Neutrophil (primary cell): ENCODE measurements around the gene TOX2.

Source experiments
- H3K27ac ChIP-seq: fragments of 200-600 bp; sonication (generic); 2 replicates; pipeline ENCODE4 v1.5.1; 2016; ENCODE audit warnings: mild to moderate bottlenecking, moderate library complexity
- H3K27me3 ChIP-seq: fragments of 200-600 bp; sonication (generic); 2 replicates; pipeline ENCODE4 v1.6.0; 2016; ENCODE audit warnings: mild to moderate bottlenecking
- H3K36me3 ChIP-seq: fragments of 200-600 bp; sonication (generic); 2 replicates; pipeline ENCODE4 v1.5.1; 2017
- H3K4me1 ChIP-seq, 2 experiments: fragments of 200-600 bp in 1 of 2; sonication (generic) in 1 of 2; 1 replicate in 1 of 2; 2 replicates in 1 of 2; pipeline versions ENCODE4 v1.5.1 to v1.6.1; 2013 to 2016; ENCODE audit warnings: low read depth in 1 of 2, low read length in 1 of 2, mild to moderate bottlenecking in 1 of 2, moderate library complexity in 1 of 2; ENCODE audit not compliant: control insufficient read depth in 1 of 2, insufficient read depth in 1 of 2
- H3K4me3 ChIP-seq, 2 experiments: fragments of 200-600 bp in 1 of 2; sonication (generic) in 1 of 2; 1 replicate in 1 of 2; 2 replicates in 1 of 2; pipeline ENCODE4 v1.5.1; 2013 to 2016; ENCODE audit warnings: low read depth in 1 of 2, low read length in 1 of 2, mild to moderate bottlenecking in 1 of 2, moderate library complexity in 1 of 2
- H3K9me3 ChIP-seq: fragments of 200-600 bp; sonication (generic); 2 replicates; pipeline ENCODE4 v1.5.1; 2016
- CTCF ChIP-seq: fragments of 200-600 bp; sonication (generic); IDR thresholded peaks from 2 replicates; pipeline ENCODE4 v1.5.1; 2016; ENCODE audit warnings: antibody characterized with exemption

TOX2 gene

GRCh38 chr20:44014807-44015732, 100.4 kb downstream of the TOX2 start:
- no peaks in the 10 kb centered on the region for H3K36me3 ChIP-seq
- no peaks in the 10 kb centered on the region for H3K9me3 ChIP-seq
- H3K4me1 ChIP-seq = no peaks in the 10 kb centered on the region
- TF ChIP-seq CTCF = no peak
- peaks cover 67% of the 10 kb centered on the region for H3K27me3 ChIP-seq
- no peak overlapping the region for H3K4me3 ChIP-seq
- H3K27ac ChIP-seq = no peak overlapping the region

- peaks cover 62% of the 10 kb centered on the region for H3K27me3 ChIP-seq
- H3K4me1 ChIP-seq = no peaks in the 10 kb centered on the region
- no peaks in the 10 kb centered on the region for H3K9me3 ChIP-seq
- no peaks in the 10 kb centered on the region for H3K36me3 ChIP-seq
- no peak for TF ChIP-seq CTCF
- no peak overlapping the region for H3K4me3 ChIP-seq
- no peak overlapping the region for H3K27ac ChIP-seq
Observed at GRCh38 chr20:44015733-44016103, 101.1 kb downstream of the TOX2 start.

GRCh38 chr20:44016525-44016924, 101.9 kb downstream of the TOX2 start:
- Histone ChIP-seq H3K4me1 (no peaks in the 10 kb centered on the region), H3K27me3 (peaks cover 54% of the 10 kb centered on the region), H3K27ac (no peak overlapping the region), H3K4me3 (no peak overlapping the region), H3K36me3 (no peaks in the 10 kb centered on the region), H3K9me3 (no peaks in the 10 kb centered on the region)
- TF ChIP-seq CTCF = no peak

GRCh38 chr20:44017211-44017610, 102.6 kb downstream of the TOX2 start:
- Histone ChIP-seq H3K4me1 (no peaks in the 10 kb centered on the region), H3K27me3 (peaks cover 51% of the 10 kb centered on the region), H3K9me3 (no peaks in the 10 kb centered on the region), H3K27ac (no peak overlapping the region), H3K36me3 (no peaks in the 10 kb centered on the region), H3K4me3 (no peak overlapping the region)
- TF ChIP-seq CTCF = no peak

GRCh38 chr20:44017905-44018258, 103.2 kb downstream of the TOX2 start:
- H3K4me3 ChIP-seq = no peak overlapping the region
- no peak for TF ChIP-seq CTCF
- H3K27me3 ChIP-seq = peaks cover 58% of the 10 kb centered on the region
- H3K36me3 ChIP-seq = no peaks in the 10 kb centered on the region
- no peaks in the 10 kb centered on the region for H3K4me1 ChIP-seq
- no peaks in the 10 kb centered on the region for H3K9me3 ChIP-seq
- H3K27ac ChIP-seq = no peak overlapping the region
